T-helper 17 cell (primary cell): ENCODE data around the gene MRPL39. TPM values are rescaled to one million over a fixed set of nuclear protein-coding genes. Genes with fewer than 3 reads are reported as not detected.

ENCODE experiments used
- ATAC-seq: fragments of 150-1000 bp; cut with Tn5 transposase; 2 replicates; pipeline ENCODE4 v1.10.0; 2021; ENCODE audit warnings: mild to moderate bottlenecking, moderate library complexity
- DNase-seq, 3 donors: peaks; one replicate each; pipeline versions ENCODE4 v3.0.0 to v3.0.0-alpha.2; 2020 to 2021
- H3K9me3 ChIP-seq: one replicate; pipeline ENCODE4 v1.7.0; 2013; ENCODE audit warnings: low read length, mild to moderate bottlenecking; ENCODE audit not compliant: control insufficient read depth, poor library complexity, severe bottlenecking
- H3K27ac Mint-ChIP-seq: one replicate; pipeline ENCODE4 v1.8.0; 2022; ENCODE audit warnings: mild to moderate bottlenecking, moderate library complexity, mixed read lengths
- H3K27me3 Mint-ChIP-seq: one replicate; pipeline ENCODE4 v1.8.0; 2022; ENCODE audit warnings: mixed read lengths
- H3K36me3 Mint-ChIP-seq: one replicate; pipeline ENCODE4 v1.8.0; 2022; ENCODE audit warnings: low read depth, mixed read lengths
- H3K4me1 Mint-ChIP-seq: one replicate; pipeline ENCODE4 v1.8.0; 2022; ENCODE audit warnings: mild to moderate bottlenecking, mixed read lengths
- H3K4me3 Mint-ChIP-seq: one replicate; pipeline ENCODE4 v1.8.0; 2022; ENCODE audit warnings: mild to moderate bottlenecking, moderate library complexity, mixed read lengths
- total RNA-seq, 4 donors: library from RNA in 2 of 4; stranded (reverse) in 2 of 4; gene quantifications; one replicate each; pipeline ENCODE4 v1.2.3 and lab custom pipeline; 2022 to 2026

The MRPL39 gene
- total RNA-seq, 2 donors from 2014 or later: 8.9 to 9.9 TPM

- Mint-ChIP-seq H3K4me3 (no peak overlapping the region), H3K27me3 (no peaks in the 10 kb centered on the region), H3K36me3 (peaks cover 14% of the 10 kb centered on the region), H3K4me1 (peaks cover 25% of the 10 kb centered on the region), H3K27ac (peak overlapping the region; percentile 84)
- ATAC-seq (no peak), DNase-seq (no peak)
- no peaks in the 10 kb centered on the region for H3K9me3 ChIP-seq
Observed at GRCh38 chr21:25584833-25585676, 22.2 kb downstream of the MRPL39 start.

GRCh38 chr21:25583370-25584130 lies 23.7 kb downstream of the MRPL39 start:
- H3K27ac Mint-ChIP-seq: peak overlapping the region; percentile 84
- H3K4me3 Mint-ChIP-seq: no peak overlapping the region
- DNase-seq (no peak), ATAC-seq (no peak)
- peaks cover 21% of the 10 kb centered on the region for H3K4me1 Mint-ChIP-seq
- no peaks in the 10 kb centered on the region for H3K27me3 Mint-ChIP-seq
- H3K9me3 ChIP-seq: no peaks in the 10 kb centered on the region
- H3K36me3 Mint-ChIP-seq: peaks cover 7% of the 10 kb centered on the region

GRCh38 chr21:25582888-25583287 lies 24.4 kb downstream of the MRPL39 start:
- Mint-ChIP-seq H3K4me3 (no peak overlapping the region), H3K36me3 (peaks cover 7% of the 10 kb centered on the region), H3K27ac (no peak overlapping the region), H3K4me1 (peaks cover 28% of the 10 kb centered on the region), H3K27me3 (no peaks in the 10 kb centered on the region)
- H3K9me3 ChIP-seq: no peaks in the 10 kb centered on the region
- DNase-seq (no peak), ATAC-seq (no peak)

GRCh38 chr21:25582164-25582790 lies 25.0 kb downstream of the MRPL39 start:
- Mint-ChIP-seq H3K27me3 (no peaks in the 10 kb centered on the region), H3K36me3 (peaks cover 4% of the 10 kb centered on the region), H3K4me3 (no peak overlapping the region), H3K4me1 (peaks cover 29% of the 10 kb centered on the region), H3K27ac (no peak overlapping the region)
- no peak for ATAC-seq
- DNase-seq: no peak
- no peaks in the 10 kb centered on the region for H3K9me3 ChIP-seq

GRCh38 chr21:25581582-25581981 lies 25.7 kb downstream of the MRPL39 start:
- ATAC-seq (no peak), DNase-seq (no peak)
- no peaks in the 10 kb centered on the region for H3K27me3 Mint-ChIP-seq
- peaks cover 4% of the 10 kb centered on the region for H3K36me3 Mint-ChIP-seq
- no peak overlapping the region for H3K27ac Mint-ChIP-seq
- H3K9me3 ChIP-seq: no peaks in the 10 kb centered on the region
- no peak overlapping the region for H3K4me3 Mint-ChIP-seq
- peaks cover 29% of the 10 kb centered on the region for H3K4me1 Mint-ChIP-seq

GRCh38 chr21:25580912-25581260 lies 26.4 kb downstream of the MRPL39 start:
- H3K4me1 Mint-ChIP-seq: peaks cover 34% of the 10 kb centered on the region
- H3K36me3 Mint-ChIP-seq: no peaks in the 10 kb centered on the region
- H3K27ac Mint-ChIP-seq: no peak overlapping the region
- no peaks in the 10 kb centered on the region for H3K9me3 ChIP-seq
- no peaks in the 10 kb centered on the region for H3K27me3 Mint-ChIP-seq
- DNase-seq (no peak), ATAC-seq (no peak)
- peak overlapping the region; percentile 60 for H3K4me3 Mint-ChIP-seq

GRCh38 chr21:25579226-25580013 lies 27.9 kb downstream of the MRPL39 start:
- no peaks in the 10 kb centered on the region for H3K27me3 Mint-ChIP-seq
- H3K4me3 Mint-ChIP-seq: no peak overlapping the region
- no peaks in the 10 kb centered on the region for H3K36me3 Mint-ChIP-seq
- peaks cover 38% of the 10 kb centered on the region for H3K4me1 Mint-ChIP-seq
- no peak overlapping the region for H3K27ac Mint-ChIP-seq
- no peaks in the 10 kb centered on the region for H3K9me3 ChIP-seq
- ATAC-seq: no peak
- no peak for DNase-seq

GRCh38 chr21:25578056-25578961 lies 29.0 kb downstream of the MRPL39 start:
- H3K4me3 Mint-ChIP-seq: peak overlapping the region; percentile 2
- H3K27ac Mint-ChIP-seq: peak overlapping the region; percentile 95
- ATAC-seq (no peak), DNase-seq (no peak)
- no peaks in the 10 kb centered on the region for H3K36me3 Mint-ChIP-seq
- H3K4me1 Mint-ChIP-seq: peaks cover 34% of the 10 kb centered on the region
- no peaks in the 10 kb centered on the region for H3K27me3 Mint-ChIP-seq
- no peaks in the 10 kb centered on the region for H3K9me3 ChIP-seq

GRCh38 chr21:25577424-25578055 lies 29.7 kb downstream of the MRPL39 start:
- Mint-ChIP-seq H3K27me3 (no peaks in the 10 kb centered on the region), H3K36me3 (no peaks in the 10 kb centered on the region), H3K4me1 (peaks cover 36% of the 10 kb centered on the region), H3K27ac (peak overlapping the region; percentile 95), H3K4me3 (peak overlapping the region; percentile 2)
- H3K9me3 ChIP-seq: no peaks in the 10 kb centered on the region
- no peak for DNase-seq
- ATAC-seq: no peak

GRCh38 chr21:25573409-25574206 lies 33.7 kb downstream of the MRPL39 start:
- Mint-ChIP-seq H3K36me3 (peaks cover 2% of the 10 kb centered on the region), H3K27me3 (no peaks in the 10 kb centered on the region)

GRCh38 chr21:25572861-25573310 lies 34.4 kb downstream of the MRPL39 start:
- Mint-ChIP-seq H3K27ac (peak overlapping the region; percentile 95), H3K27me3 (no peaks in the 10 kb centered on the region), H3K4me3 (peak overlapping the region; percentile 86), H3K4me1 (peaks cover 43% of the 10 kb centered on the region), H3K36me3 (peaks cover 2% of the 10 kb centered on the region)
- DNase-seq (no peak), ATAC-seq (peak; percentile 74)
- H3K9me3 ChIP-seq: no peaks in the 10 kb centered on the region

More at GRCh38 chr21:25573409-25574206, 33.7 kb downstream of the MRPL39 start:
- peak overlapping the region; percentile 86 for H3K4me3 Mint-ChIP-seq
- DNase-seq (peak in 2 of 3 donors; percentile 13 to 36), ATAC-seq (peak; percentile 80)
- H3K9me3 ChIP-seq: no peaks in the 10 kb centered on the region
- peaks cover 43% of the 10 kb centered on the region for H3K4me1 Mint-ChIP-seq
- H3K27ac Mint-ChIP-seq: peak overlapping the region; percentile 95
